SH-SY5Y (cell line): Measurements from ENCODE around the gene C1QTNF2.

ENCODE experiments used
- GATA2 ChIP-seq: IDR thresholded peaks from 2 replicates; pipeline ENCODE4 v1.6.1; 2011; ENCODE audit warnings: mild to moderate bottlenecking, low read depth, low read length
- GATA3 ChIP-seq: IDR thresholded peaks from 2 replicates; pipeline ENCODE4 v1.6.1; 2011; ENCODE audit warnings: low read depth, mild to moderate bottlenecking, low read length, moderate library complexity

GRCh38 chr5:160380041-160380440, 9.6 kb upstream of the C1QTNF2 start:
- TF ChIP-seq GATA3 (no peak), GATA2 (no peak)
